ENCODE results near the gene REG1A.

Gene REG1A

GRCh38 chr2:79129260-79129659 lies 9.0 kb downstream of the REG1A start:
- TF ChIP-seq, protein P1, sequence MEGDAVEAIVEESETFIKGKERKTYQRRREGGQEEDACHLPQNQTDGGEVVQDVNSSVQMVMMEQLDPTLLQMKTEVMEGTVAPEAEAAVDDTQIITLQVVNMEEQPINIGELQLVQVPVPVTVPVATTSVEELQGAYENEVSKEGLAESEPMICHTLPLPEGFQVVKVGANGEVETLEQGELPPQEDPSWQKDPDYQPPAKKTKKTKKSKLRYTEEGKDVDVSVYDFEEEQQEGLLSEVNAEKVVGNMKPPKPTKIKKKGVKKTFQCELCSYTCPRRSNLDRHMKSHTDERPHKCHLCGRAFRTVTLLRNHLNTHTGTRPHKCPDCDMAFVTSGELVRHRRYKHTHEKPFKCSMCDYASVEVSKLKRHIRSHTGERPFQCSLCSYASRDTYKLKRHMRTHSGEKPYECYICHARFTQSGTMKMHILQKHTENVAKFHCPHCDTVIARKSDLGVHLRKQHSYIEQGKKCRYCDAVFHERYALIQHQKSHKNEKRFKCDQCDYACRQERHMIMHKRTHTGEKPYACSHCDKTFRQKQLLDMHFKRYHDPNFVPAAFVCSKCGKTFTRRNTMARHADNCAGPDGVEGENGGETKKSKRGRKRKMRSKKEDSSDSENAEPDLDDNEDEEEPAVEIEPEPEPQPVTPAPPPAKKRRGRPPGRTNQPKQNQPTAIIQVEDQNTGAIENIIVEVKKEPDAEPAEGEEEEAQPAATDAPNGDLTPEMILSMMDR (IDR thresholded peaks at IDR 0.05) = no peak

- TF ChIP-seq, protein P1 (IDR thresholded peaks at IDR 0.05) = no peak
Observed at GRCh38 chr2:79129804-79130203, 9.5 kb downstream of the REG1A start.

GRCh38 chr2:79131687-79132086 lies 11.4 kb downstream of the REG1A start:
- TF ChIP-seq, protein P1 (IDR thresholded peaks at IDR 0.05) = no peak

GRCh38 chr2:79138385-79138784 lies 18.1 kb downstream of the REG1A start:
- TF ChIP-seq, protein P1 (IDR thresholded peaks at IDR 0.05) = no peak

DNA sequence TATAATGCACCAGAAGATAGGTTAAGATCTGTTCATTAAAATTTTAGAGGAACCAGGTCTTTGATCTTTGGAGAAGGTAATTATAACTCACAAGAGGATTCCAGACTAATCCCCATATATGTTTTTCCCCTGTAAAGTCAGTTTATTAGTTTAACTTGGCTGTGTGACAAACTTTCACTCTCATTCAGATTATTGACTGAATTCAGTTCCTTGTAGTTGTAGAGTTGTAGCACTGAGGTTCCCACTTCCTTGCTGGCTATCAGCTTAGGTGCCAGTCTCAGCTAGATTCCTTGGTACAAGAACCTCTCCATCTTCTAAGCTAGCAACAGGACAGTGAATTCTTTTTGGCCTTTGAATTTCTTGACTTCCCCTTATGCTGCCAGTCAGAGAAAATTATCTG lies 19.1 kb downstream of the REG1A start:
- TF ChIP-seq, protein P1 (IDR thresholded peaks at IDR 0.05) = no peak

DNA sequence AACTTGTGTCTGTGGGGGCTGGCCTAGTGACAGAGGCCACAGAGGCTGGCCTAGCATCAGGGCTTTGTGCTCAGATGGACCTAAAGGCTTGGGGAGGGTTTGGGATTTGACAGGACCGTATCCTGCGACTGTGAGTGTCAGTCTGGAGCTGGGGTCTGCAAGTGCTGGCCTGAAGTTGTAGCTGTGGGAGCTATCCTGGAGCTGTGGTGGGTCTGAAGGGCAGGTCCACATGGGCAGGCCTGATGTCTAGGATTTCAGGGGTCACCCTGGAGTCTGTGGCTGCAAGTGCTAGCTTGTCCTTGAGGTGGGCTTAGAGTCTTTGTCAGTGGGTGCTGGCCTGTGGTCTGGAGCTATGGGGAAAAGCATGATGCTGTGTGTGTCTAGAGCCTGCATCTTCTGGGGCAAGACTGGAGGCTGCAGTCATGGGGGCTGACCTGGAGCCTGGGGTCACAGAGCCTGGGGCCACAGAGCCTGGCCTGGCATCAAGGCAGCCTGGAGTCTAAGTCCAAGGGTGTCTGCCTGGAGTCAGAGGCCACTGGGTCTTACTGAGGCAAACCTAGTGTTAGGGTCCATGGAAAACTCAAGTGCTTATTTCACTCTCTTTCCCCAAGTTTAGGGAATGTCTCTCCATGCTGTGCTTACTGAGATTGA lies 35.7 kb downstream of the REG1A start:
- TF ChIP-seq, protein P1 (IDR thresholded peaks at IDR 0.05) = no peak

- TF ChIP-seq, protein P1 (IDR thresholded peaks at IDR 0.05) = no peak
Observed at GRCh38 chr2:79159030-79159429, 38.7 kb downstream of the REG1A start.

DNA sequence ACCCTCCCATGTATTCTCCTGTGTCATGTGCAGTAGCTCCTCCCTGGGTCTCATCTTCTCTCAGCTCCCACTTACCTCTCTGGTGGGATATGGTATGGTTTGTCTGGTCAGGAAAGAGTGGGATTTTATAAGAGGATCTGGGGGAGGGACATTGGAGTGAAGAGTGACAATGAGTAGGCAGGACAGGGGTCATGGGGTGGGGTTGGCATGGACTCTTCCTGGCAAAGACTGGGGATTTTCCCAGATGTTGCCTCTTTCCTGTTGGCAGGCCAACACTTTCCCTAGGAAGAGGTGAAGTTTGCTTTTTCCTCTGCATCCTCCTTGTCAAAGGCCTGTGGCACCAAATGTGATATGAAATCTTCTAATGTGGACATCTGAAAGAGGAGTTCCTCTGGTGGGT lies 39.4 kb downstream of the REG1A start, which contains the start of gene REG3A:
TSS of gene REG3A (minus strand) at position 101 of the 400 bp plus-strand sequence. CDS start 348 bp downstream, outside the sequence.
- TF ChIP-seq, protein P1 (IDR thresholded peaks at IDR 0.05) = no peak

Data from LNCAP (cell line).